RPMI7951 (cell line): ENCODE results near the gene C1orf35. TPM values are rescaled to one million over a fixed set of nuclear protein-coding genes. Genes with fewer than 3 reads are reported as not detected.

Experiments used
- DNase-seq: peaks from one replicate; pipeline ENCODE4 v3.0.0-alpha.2; 2012; ENCODE audit warnings: low read depth
- total RNA-seq: library from RNA; depleted of rRNA; stranded (reverse); fragments of >200 nt; shearing (Covaris generic); gene quantifications from 2 replicates; pipeline ENCODE4 v1.2.3, GENCODE V29; 2014

C1orf35 gene
- total RNA-seq, 1 experiment from 2014 or later = 7.8 TPM

- DNase-seq = no peak
Measured at GRCh38 chr1:228094432-228095016, 8.6 kb downstream of the C1orf35 start.

- no peak for DNase-seq
Measured at GRCh38 chr1:228093050-228093906, 9.8 kb downstream of the C1orf35 start.

DNA sequence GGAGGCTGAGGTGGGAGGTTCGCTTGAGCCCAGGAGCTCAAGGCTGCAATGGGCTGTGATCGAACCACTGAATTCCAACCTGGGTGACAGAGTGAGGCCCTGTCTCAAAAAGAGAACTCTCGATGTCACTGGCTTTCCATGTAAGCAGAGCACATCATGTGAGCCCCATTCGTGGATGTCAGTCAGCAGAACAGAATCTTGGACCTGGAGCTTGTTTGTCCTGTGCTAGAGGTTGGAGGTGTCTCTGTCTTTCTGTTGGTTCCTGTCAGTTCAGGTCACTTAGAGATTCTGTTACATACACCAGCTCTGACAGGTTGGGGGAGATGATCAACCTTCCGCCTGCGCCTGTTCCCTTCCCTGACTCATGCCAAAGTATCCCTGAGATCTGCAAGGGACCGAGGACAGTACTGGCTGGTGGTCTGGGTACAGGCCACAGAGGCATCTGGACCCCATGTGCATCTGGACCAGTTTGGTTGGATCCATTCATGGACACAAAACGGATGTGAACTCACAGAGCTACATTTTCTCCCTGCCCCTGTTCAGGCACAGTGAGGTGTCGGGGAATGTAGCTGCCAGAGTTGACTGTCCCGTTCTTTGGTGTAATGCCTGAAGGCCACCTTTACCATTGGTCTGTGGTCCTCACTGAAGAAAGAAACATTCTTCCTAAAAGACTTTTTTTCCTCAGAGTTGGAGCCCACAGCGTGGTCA, 10.6 kb downstream of the C1orf35 start:
- no peak for DNase-seq

DNA sequence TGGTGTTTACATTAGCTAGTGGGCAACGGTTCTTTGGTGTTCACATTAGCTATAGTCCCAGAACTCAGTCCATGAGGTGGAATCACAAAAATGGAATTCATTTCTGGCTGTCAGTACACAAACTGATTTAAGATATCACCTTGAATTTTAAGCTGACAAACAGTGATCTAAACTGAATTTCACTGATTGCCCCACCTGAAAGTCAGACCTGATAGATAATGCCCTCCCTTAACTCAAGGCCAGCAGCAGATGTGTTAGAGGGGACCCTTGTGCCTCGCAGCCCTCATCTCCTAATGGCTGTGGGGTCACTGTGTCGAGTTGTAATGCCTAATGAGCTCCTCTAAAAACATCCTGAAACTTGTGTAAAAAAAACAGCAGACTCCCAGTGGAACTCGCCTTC, 12.0 kb downstream of the C1orf35 start:
- DNase-seq = no peak

- DNase-seq = no peak
Measured at GRCh38 chr1:228090613-228091081, 12.5 kb downstream of the C1orf35 start.

- DNase-seq = no peak
Measured at GRCh38 chr1:228089519-228090380, 13.4 kb downstream of the C1orf35 start.

- no peak for DNase-seq
Measured at GRCh38 chr1:228088586-228089498, 14.3 kb downstream of the C1orf35 start.

DNA sequence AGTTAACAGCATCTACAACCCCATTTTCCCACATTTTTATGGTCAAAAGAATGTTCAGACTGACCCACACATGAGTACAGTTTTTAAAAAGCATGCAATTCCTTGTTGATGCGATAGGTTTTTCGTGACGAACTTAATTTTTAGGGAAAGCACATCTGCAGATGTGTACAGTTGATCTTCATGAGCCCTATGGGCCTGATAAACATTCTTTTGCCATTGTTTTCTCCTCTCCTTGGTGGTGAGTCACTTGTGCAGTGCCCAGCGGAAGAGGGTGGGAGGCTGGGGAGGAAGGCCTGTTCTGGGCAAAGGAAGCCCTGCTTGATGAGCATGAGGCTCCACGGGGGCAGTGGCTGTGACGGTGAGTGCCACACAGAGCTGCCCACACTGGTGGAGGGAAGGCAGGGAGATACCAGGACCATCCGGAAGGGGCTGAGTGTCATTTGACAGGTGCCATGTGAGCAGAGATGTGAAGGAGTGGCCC, 15.3 kb downstream of the C1orf35 start:
- DNase-seq = peak; percentile 89

GRCh38 chr1:228085287-228085951, 17.7 kb downstream of the C1orf35 start:
- no peak for DNase-seq

- no peak for DNase-seq
Measured at GRCh38 chr1:228084797-228085196, 18.3 kb downstream of the C1orf35 start.

DNA sequence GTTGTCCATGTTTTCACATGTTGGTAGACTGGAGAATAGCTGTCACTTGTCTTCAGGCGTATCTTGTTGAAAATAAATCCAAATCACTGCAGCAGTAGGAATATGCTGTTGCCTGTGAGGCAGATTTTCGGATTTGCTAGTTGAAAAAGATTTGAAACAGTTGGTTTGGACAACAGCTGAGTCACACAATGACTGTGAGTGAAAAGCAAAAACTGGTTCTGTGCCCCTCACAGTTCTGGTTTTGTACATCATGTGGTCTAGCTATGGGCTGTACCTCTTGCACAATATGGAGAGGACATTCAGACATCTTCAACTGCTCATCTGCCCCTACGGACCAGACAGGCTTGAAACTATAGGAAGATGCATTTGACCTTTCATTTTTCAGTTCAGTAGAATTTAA, 18.8 kb downstream of the C1orf35 start:
- peak; percentile 71 for DNase-seq

- DNase-seq = peak; percentile 25
Measured at GRCh38 chr1:228083871-228084278, 19.2 kb downstream of the C1orf35 start.

DNA sequence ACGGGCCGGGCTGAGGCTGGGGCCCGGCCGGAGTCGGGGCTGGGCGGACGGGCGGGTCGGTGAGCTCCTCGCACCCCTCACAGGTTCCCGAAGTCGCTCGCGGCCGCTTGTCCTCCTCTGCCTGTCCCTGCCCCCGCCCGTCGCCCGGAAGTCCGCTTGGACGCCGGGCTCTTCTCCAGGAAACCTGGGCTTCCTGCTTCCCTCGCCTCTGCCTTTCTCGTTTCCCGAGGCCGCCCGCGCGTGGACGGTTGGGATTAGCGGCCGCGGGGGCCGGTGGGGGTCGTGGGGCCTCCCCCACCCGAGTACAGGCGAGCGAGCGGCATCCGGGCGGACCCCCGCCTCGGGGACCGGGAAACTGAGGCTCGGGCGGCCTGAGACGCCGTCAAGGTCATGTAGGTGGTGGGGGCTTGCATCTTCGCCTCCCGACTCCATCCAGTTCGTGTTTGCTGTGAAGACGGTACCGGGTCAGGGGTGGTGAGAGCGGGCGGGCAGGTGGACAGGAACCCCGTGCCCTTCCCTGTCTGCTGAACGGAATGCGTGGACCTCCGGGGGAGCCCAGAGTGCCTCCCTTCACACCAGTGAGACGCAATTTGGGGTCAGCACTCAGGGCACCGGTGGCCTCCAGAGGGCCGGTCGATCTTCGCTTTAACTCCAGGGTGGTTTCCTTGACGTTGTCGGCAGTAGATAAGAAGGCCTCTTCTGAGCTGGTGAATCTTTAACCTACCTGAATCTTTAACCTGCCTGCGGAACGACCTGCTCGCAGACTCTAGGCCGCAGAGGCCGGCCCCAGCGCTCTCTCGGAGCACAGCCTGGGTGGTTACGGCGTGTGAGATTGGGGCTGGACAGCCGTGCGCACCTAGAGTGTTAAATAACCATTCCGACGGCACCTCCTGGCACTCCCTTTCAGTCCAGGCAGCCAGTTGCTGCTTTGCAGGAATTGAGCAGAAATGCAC, 19.9 kb downstream of the C1orf35 start:
- peak; percentile 45 for DNase-seq

- peak; percentile 84 for DNase-seq
Measured at GRCh38 chr1:228082214-228082917, 20.8 kb downstream of the C1orf35 start, which contains the start of gene ARF1. TSS of gene ARF1 (plus strand) at chr1:228082708. CDS start at chr1:228097115, 14,407 bp downstream.

- no peak for DNase-seq
Measured at GRCh38 chr1:228081578-228082213, 21.4 kb downstream of the C1orf35 start.

- DNase-seq = no peak
Measured at GRCh38 chr1:228081144-228081543, 22.0 kb downstream of the C1orf35 start.

GRCh38 chr1:228079601-228080263, 23.4 kb downstream of the C1orf35 start:
- DNase-seq = no peak
